GM13976 (cell line): ENCODE measurements around the gene TBC1D5.
"Not testable (repeated sequence)": the region's sequence is repeated elsewhere in the genome, so short reads cannot be mapped to it uniquely, and the experiment has no call there.

Experiments
- DNase-seq: peaks from one replicate; pipeline ENCODE4 v3.0.0; 2012; ENCODE audit warnings: low spot score
- in situ Hi-C: fragments of 300-500 bp; cut with MboI; formaldehyde crosslinking; loops from one replicate; pipeline ENCODE4 v1.12.0; 2022; ENCODE audit warnings: low sequenced_read_pairs, mixed read lengths, inconsistent platforms; ENCODE audit not compliant: unreplicated experiment
- TF ChIP-seq, protein P1 (sequence below): IDR thresholded peaks from 2 replicates; pipeline ENCODE4 v1.5.1; 2012; ENCODE audit warnings: borderline replicate concordance, mild to moderate bottlenecking; ENCODE audit not compliant: insufficient read depth; ENCODE audit errors: extremely low read depth, missing control alignments, control extremely low read depth

The TBC1D5 gene

DNA sequence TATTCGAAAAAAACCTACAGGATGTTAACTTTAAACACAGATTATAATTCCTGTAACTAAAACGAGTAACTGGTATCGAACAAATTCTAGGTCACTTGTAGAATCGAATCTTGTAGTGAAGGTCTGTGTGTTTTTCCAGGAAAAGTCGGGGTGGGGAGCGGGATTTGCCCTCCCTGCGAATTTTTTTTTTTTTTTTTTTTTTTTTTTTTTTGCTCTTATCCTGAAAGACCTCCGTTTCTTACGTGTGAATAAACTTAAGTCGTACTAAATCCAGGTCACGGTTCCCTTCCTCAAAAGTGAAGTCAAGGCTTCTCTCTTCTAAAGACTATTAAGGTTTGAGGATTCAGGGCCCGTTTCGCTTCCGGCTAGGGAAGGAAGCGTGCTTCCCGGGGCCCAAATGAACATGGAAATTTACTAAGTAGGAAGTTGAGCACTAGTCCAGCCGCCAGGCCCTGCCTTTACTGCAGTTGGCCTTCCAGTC lies 770 bp downstream of the TBC1D5 start:
- DNase-seq = no peak
- in situ Hi-C loops = no loop called here
- TF ChIP-seq, protein P1, sequence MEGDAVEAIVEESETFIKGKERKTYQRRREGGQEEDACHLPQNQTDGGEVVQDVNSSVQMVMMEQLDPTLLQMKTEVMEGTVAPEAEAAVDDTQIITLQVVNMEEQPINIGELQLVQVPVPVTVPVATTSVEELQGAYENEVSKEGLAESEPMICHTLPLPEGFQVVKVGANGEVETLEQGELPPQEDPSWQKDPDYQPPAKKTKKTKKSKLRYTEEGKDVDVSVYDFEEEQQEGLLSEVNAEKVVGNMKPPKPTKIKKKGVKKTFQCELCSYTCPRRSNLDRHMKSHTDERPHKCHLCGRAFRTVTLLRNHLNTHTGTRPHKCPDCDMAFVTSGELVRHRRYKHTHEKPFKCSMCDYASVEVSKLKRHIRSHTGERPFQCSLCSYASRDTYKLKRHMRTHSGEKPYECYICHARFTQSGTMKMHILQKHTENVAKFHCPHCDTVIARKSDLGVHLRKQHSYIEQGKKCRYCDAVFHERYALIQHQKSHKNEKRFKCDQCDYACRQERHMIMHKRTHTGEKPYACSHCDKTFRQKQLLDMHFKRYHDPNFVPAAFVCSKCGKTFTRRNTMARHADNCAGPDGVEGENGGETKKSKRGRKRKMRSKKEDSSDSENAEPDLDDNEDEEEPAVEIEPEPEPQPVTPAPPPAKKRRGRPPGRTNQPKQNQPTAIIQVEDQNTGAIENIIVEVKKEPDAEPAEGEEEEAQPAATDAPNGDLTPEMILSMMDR = no peak

DNA sequence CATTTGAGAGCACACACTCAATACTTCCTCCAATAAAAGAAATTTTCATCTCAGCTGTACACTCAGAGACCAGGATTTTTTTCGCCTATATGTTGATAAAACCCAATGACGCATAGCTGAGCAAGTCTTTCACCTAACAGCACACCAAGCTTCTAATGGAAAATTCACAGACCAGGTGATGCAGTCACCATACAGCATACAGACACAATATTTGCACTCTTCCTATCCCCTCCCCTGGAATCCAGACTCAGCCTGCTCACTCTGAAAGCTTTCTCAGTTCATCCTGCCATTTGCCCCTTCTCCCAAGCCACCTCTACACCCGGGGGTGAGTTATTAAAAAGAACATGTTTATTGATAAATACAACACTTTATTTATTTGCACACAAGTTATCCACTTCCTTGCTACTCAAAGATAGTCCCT lies 1.7 kb downstream of the TBC1D5 start:
- no peak for DNase-seq

DNA sequence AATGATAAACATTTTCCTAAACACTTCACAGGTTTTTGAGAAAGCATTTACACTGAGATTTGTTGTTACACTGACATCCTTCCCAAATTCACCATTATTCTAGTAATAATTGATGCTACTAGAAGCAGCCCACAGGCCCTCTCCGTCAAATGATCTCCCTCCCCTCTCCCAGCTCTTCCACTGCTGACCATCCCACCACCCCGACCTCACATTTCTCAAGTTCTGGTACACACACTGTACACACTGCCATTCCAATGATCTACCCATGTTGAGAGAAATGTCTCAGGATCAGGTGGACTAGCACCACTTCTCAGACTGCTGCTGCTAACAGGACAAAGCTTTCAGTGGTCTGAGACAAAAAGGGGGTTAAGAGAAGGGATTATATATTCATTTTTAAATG lies 3.5 kb downstream of the TBC1D5 start:
- no peak for DNase-seq
- TF ChIP-seq, protein P1 = no peak
- in situ Hi-C loops = no loop called here

More for the DNA sequence above, 1.7 kb downstream of the TBC1D5 start:
- TF ChIP-seq, protein P1 = no peak
- in situ Hi-C loops = no loop called here

DNA sequence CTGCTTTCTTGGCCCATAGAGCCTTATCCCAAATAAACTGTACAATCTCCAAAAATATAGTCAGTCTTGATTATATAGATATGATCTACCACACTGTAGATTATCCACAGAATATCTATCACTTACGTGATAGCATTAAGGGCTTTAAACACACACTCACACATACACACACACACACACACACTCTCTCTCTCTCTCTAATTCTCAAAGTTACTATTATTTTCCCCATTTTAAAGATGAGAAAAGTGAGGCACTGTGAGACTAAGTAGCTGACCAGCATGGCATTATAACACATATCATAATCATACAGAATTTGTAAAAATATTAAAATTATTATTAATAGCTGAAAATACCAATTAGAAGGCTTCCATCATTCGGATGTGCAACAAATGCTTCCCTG lies 4.2 kb downstream of the TBC1D5 start:
- in situ Hi-C loops = no loop called here
- no peak for DNase-seq

DNA sequence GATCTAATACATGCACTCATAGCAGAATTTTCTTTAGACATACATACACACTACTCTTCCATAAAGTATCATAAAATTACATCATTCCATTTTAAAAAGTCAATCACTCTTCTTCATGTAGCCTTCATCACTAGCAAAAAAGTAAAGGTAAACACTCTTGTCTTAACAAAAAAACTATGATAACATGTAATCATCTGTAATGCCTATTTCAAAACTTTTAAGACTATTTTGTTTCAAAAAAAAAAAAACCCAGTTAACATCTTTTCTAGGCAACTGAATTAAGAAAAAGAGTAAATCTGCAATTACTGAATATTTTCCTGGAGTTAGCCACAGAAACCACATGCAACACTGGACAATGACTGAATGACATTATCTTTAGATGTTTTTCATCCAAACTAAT lies 4.8 kb downstream of the TBC1D5 start:
- in situ Hi-C loops = no loop called here
- DNase-seq = no peak
- TF ChIP-seq, protein P1 = no peak

More for the DNA sequence above, 4.2 kb downstream of the TBC1D5 start:
- TF ChIP-seq, protein P1 = no peak

DNA sequence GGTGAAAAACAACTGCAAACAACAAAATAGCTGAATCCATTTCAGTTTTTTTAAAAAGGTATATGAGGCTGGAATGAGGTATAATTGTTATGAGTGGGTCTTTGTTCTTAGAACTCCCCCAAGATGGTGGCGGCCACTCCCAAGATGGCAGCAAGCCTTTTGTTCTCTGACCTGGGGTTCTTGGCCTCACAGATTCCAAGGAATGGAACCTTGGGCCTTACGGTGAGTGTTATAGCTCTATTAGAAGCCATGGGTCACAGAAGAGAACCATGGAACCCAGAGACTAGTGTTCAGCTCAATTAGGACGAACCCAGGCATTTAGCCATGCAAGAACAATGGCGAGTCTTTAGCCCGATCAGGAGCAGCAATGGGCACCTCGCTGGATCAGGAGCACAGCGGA lies 7.1 kb downstream of the TBC1D5 start:
- in situ Hi-C loops, DNase-seq: not testable (repeated sequence)

DNA sequence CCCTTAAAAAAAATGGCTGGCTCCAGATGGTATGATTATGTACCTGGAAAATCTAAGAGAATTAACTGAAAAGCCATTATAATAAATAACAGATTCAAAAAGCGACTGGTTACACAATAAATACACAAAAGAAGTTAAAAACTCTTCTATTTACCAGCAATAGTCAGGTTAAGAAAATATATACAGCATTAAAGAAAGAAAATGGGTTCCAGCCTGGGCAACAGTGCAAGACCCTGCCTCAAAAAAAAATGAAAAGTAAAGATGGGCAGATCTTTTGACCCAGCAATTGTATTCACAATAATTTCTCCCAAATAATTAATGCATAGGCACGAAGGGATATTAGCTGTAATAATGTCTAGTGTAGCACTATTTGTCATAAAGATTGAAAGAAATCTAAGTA lies 8.7 kb downstream of the TBC1D5 start:
- TF ChIP-seq, protein P1 = no peak
- in situ Hi-C loops = no loop called here
- DNase-seq = no peak

DNA sequence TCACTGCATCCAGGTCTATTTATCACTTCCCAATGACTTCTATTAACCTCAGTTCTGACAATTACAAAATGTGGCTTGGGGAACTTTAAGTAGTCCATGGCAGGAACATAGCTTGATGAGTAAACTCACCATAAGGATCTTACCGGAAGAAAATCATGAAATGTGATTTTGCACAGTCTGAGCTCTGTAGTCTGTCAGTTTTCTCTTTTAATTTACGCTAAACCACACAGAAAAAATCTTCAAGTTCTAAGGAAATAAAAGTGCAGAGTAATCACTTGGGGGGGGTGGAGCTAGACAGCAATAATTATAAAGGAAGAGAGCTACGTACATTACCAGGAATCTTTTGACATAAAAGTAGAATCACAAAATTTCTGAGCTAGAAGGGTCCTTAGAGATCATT lies 9.2 kb downstream of the TBC1D5 start:
- in situ Hi-C loops = no loop called here
- TF ChIP-seq, protein P1 = no peak

More for the DNA sequence above, 9.2 kb downstream of the TBC1D5 start:
- DNase-seq = no peak
